Adrenal gland (tissue), 5 donors: ENCODE data around the gene GALR3.

ENCODE experiments used
- POLR2A ChIP-seq, 2 donors: fragments of 450-650 bp; IDR thresholded peaks; one replicate each; pipeline ENCODE4 v1.6.1; 2017; ENCODE audit warnings: antibody characterized with exemption in 2 of 2, mild to moderate bottlenecking in 2 of 2, moderate library complexity in 1 of 2
- TF ChIP-seq, protein P1 (sequence below), 6 experiments: fragments of 450-650 bp in 4 of 6; fragments of 200-600 bp in 2 of 6; sonication (generic) in 1 of 6; IDR thresholded peaks; 1 replicate in 5 of 6; 2 replicates in 1 of 6; pipeline versions ENCODE4 v1.5.1 to v1.8.0; 2016 to 2021; ENCODE audit warnings: antibody characterized with exemption in 6 of 6, mild to moderate bottlenecking in 2 of 6, moderate library complexity in 1 of 6
- donor health status: DM: no; HTN: no; CAD: no.

DNA sequence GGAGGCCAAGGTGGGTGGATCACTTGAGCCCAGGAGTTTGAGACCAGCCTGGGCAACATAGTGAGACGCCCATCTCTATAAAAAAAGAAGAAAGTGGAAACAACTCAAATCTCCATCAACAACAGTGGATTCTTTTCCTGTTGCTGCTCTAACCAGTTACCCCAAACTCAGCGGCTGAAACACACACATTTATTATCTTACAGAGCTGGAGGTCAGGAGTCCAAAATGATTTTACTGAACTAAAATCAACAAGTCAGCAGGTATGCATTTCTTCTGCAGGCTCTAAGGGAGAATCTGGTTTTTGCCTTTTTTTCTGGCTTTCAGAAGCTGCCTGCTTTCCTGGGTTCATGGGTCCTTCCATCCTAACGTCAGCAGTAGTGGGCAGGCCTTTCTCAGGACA, 27.1 kb upstream of the GALR3 start:
- TF ChIP-seq, protein P1, sequence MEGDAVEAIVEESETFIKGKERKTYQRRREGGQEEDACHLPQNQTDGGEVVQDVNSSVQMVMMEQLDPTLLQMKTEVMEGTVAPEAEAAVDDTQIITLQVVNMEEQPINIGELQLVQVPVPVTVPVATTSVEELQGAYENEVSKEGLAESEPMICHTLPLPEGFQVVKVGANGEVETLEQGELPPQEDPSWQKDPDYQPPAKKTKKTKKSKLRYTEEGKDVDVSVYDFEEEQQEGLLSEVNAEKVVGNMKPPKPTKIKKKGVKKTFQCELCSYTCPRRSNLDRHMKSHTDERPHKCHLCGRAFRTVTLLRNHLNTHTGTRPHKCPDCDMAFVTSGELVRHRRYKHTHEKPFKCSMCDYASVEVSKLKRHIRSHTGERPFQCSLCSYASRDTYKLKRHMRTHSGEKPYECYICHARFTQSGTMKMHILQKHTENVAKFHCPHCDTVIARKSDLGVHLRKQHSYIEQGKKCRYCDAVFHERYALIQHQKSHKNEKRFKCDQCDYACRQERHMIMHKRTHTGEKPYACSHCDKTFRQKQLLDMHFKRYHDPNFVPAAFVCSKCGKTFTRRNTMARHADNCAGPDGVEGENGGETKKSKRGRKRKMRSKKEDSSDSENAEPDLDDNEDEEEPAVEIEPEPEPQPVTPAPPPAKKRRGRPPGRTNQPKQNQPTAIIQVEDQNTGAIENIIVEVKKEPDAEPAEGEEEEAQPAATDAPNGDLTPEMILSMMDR (IDR thresholded peaks at IDR 0.05), result no peak
- no peak for TF ChIP-seq POLR2A (IDR thresholded peaks at IDR 0.05)
